HepG2 (cell line): Measurements from ENCODE around the gene PRDM11.
A peak's percentile ranks its signal among the peaks of the same experiment; 100 is the strongest.

Experiments
- GABPA ChIP-seq, 2 experiments: IDR thresholded peaks; 2 replicates each; pipeline ENCODE4 v1.6.1; 2011 to 2016; ENCODE audit warnings: low read depth in 2 of 2, low read length in 1 of 2, missing biosample characterization in 1 of 2, missing genetic modification characterization in 1 of 2
- JUN ChIP-seq: sonication (generic); formaldehyde crosslinking; IDR thresholded peaks from 2 replicates; pipeline ENCODE4 v1.4.0; 2020; ENCODE audit warnings: mild to moderate bottlenecking, missing genetic modification reagents
- TCF7 ChIP-seq: sonication (generic); IDR thresholded peaks from 2 replicates; pipeline ENCODE4 v1.6.1; 2016; ENCODE audit warnings: antibody characterized with exemption, low read depth
- ZBTB1 ChIP-seq: sonication (generic); formaldehyde crosslinking; IDR thresholded peaks from 2 replicates; pipeline ENCODE4 v1.4.0; 2020; ENCODE audit warnings: missing genetic modification reagents, borderline replicate concordance
- TF ChIP-seq, protein P1 (sequence below): sonication (generic); formaldehyde crosslinking; IDR thresholded peaks from 2 replicates; pipeline ENCODE4 v1.8.0; 2022; ENCODE audit warnings: low read depth, missing genetic modification reagents
- TF ChIP-seq, protein P2 (sequence below): sonication (generic); formaldehyde crosslinking; IDR thresholded peaks from 2 replicates; pipeline ENCODE4 v1.5.0; 2020; ENCODE audit warnings: mild to moderate bottlenecking, missing genetic modification reagents
- TF ChIP-seq, protein P3 (sequence below): sonication (generic); formaldehyde crosslinking; IDR thresholded peaks from 2 replicates; pipeline ENCODE4 v1.4.0; 2020; ENCODE audit warnings: missing genetic modification reagents
- TF ChIP-seq, protein P4 (sequence below), 2 experiments: sonication (generic) in 1 of 2; formaldehyde crosslinking in 1 of 2; IDR thresholded peaks; 2 replicates each; pipeline versions ENCODE4 v1.6.1 to v1.9.0; 2014 to 2022; ENCODE audit warnings: antibody characterized with exemption in 1 of 2, borderline replicate concordance in 1 of 2, inconsistent platforms in 1 of 2, low read depth in 1 of 2, missing genetic modification reagents in 1 of 2

DNA sequence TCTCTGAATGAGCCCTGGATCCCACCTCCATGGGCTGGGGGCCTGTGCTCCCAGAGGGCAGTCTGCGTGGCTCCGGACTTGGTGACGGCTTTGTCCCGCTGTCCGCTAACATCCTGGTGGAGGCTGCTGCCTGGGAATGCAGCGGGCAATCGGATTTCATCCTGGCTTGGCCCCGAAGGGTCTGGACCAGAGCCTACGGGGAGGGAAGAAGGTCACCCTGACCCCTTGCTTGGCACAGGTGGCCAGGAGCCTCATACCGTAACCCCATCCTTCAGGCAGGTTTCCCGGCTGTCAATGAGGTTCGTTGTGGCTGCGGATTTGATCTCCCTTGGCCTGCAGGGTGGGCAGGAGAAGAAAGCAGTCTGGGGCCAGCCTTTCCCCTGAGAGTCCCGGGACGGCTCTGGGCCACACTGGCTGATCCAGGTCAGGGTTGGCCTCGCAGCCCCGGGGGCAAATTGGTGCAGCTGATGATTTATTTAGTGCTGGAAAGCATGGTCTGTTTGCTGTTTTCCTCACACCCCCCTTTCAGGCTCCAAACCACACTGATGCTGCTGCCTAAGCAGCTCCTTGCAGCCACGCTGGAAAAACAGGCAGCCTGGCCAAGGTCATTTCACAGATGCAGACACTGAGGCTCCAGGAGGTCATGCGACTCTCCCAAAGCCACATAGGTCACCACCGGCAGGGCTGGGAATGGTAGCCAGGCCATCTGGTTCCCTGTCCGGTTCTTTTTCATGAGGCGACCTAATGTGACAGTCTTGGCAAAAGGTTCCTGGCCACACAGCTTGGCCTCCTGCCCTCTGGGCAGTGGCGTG lies 15.0 kb downstream of the PRDM11 start:
- TF ChIP-seq, protein P1, sequence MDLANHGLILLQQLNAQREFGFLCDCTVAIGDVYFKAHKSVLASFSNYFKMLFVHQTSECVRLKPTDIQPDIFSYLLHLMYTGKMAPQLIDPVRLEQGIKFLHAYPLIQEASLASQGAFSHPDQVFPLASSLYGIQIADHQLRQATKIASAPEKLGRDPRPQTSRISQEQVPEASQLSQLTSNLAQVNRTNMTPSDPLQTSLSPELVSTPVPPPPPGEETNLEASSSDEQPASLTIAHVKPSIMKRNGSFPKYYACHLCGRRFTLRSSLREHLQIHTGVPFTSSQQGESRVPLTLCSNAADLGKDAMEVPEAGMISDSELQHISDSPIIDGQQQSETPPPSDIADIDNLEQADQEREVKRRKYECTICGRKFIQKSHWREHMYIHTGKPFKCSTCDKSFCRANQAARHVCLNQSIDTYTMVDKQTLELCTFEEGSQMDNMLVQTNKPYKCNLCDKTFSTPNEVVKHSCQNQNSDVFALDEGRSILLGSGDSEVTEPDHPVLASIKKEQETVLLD (CRISPR knock-in tag): no peak
- TF ChIP-seq ZBTB1 (CRISPR knock-in tag) (no peak), GABPA (IDR thresholded peaks at IDR 0.05; ENCODE audit: low read depth, low read length) (no peak), GABPA (CRISPR knock-in tag; IDR thresholded peaks at IDR 0.05; ENCODE audit: low read depth) (no peak), TCF7 (no peak), JUN (CRISPR knock-in tag) (no peak)
- TF ChIP-seq, protein P2, sequence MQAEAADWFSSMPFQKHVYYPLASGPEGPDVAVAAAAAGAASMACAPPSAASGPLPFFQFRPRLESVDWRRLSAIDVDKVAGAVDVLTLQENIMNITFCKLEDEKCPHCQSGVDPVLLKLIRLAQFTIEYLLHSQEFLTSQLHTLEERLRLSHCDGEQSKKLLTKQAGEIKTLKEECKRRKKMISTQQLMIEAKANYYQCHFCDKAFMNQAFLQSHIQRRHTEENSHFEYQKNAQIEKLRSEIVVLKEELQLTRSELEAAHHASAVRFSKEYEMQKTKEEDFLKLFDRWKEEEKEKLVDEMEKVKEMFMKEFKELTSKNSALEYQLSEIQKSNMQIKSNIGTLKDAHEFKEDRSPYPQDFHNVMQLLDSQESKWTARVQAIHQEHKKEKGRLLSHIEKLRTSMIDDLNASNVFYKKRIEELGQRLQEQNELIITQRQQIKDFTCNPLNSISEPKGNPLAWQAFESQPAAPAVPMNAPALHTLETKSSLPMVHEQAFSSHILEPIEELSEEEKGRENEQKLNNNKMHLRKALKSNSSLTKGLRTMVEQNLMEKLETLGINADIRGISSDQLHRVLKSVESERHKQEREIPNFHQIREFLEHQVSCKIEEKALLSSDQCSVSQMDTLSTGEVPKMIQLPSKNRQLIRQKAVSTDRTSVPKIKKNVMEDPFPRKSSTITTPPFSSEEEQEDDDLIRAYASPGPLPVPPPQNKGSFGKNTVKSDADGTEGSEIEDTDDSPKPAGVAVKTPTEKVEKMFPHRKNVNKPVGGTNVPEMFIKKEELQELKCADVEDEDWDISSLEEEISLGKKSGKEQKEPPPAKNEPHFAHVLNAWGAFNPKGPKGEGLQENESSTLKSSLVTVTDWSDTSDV (CRISPR knock-in tag): no peak
- TF ChIP-seq, protein P3, sequence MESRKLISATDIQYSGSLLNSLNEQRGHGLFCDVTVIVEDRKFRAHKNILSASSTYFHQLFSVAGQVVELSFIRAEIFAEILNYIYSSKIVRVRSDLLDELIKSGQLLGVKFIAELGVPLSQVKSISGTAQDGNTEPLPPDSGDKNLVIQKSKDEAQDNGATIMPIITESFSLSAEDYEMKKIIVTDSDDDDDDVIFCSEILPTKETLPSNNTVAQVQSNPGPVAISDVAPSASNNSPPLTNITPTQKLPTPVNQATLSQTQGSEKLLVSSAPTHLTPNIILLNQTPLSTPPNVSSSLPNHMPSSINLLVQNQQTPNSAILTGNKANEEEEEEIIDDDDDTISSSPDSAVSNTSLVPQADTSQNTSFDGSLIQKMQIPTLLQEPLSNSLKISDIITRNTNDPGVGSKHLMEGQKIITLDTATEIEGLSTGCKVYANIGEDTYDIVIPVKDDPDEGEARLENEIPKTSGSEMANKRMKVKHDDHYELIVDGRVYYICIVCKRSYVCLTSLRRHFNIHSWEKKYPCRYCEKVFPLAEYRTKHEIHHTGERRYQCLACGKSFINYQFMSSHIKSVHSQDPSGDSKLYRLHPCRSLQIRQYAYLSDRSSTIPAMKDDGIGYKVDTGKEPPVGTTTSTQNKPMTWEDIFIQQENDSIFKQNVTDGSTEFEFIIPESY (CRISPR knock-in tag): 0 out of 2 replicates have a peak, but pooled peaks have one; percentile 33
- TF ChIP-seq, protein P4, sequence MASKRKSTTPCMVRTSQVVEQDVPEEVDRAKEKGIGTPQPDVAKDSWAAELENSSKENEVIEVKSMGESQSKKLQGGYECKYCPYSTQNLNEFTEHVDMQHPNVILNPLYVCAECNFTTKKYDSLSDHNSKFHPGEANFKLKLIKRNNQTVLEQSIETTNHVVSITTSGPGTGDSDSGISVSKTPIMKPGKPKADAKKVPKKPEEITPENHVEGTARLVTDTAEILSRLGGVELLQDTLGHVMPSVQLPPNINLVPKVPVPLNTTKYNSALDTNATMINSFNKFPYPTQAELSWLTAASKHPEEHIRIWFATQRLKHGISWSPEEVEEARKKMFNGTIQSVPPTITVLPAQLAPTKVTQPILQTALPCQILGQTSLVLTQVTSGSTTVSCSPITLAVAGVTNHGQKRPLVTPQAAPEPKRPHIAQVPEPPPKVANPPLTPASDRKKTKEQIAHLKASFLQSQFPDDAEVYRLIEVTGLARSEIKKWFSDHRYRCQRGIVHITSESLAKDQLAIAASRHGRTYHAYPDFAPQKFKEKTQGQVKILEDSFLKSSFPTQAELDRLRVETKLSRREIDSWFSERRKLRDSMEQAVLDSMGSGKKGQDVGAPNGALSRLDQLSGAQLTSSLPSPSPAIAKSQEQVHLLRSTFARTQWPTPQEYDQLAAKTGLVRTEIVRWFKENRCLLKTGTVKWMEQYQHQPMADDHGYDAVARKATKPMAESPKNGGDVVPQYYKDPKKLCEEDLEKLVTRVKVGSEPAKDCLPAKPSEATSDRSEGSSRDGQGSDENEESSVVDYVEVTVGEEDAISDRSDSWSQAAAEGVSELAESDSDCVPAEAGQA (IDR thresholded peaks at IDR 0.05; ENCODE audit: low read depth): no peak
- TF ChIP-seq, protein P4 (CRISPR knock-in tag; IDR thresholded peaks at IDR 0.05; ENCODE audit: borderline replicate concordance): no peak
